Esophagus muscularis mucosa (tissue), 4 donors: ENCODE measurements around the gene TMEM115. TPM values are rescaled to one million over a fixed set of nuclear protein-coding genes. Genes with fewer than 3 reads are reported as not detected.
A peak's percentile ranks its signal among the peaks of the same experiment; 100 is the strongest.

ENCODE experiments used
- DNase-seq: peaks from one replicate; pipeline ENCODE4 v3.0.0-alpha.2; 2017; ENCODE audit errors: extremely low spot score
- H3K27ac ChIP-seq, 4 donors: fragments of 200-600 bp; sonication (generic); replicated peaks in 1 of 4; 1 replicate in 3 of 4; 2 replicates in 1 of 4; pipeline ENCODE4 v1.5.1; 2016 to 2019; ENCODE audit warnings: mild to moderate bottlenecking in 1 of 4
- H3K27me3 ChIP-seq, 4 donors: fragments of 200-600 bp; sonication (generic); one replicate each; pipeline versions ENCODE4 v1.5.1 to v1.6.0; 2016 to 2019
- H3K36me3 ChIP-seq, 4 donors: fragments of 200-600 bp; sonication (generic); one replicate each; pipeline ENCODE4 v1.5.1; 2016 to 2019
- H3K4me1 ChIP-seq, 4 donors: fragments of 200-600 bp; sonication (generic); one replicate each; pipeline ENCODE4 v1.5.1; 2016 to 2019
- H3K4me3 ChIP-seq, 4 donors: fragments of 200-600 bp; sonication (generic); 1 replicate in 2 of 4; 2 replicates in 2 of 4; pipeline ENCODE4 v1.5.1; 2016 to 2019; ENCODE audit warnings: mild to moderate bottlenecking in 4 of 4, moderate library complexity in 1 of 4
- H3K9me3 ChIP-seq, 4 donors: fragments of 200-600 bp; sonication (generic); 1 replicate in 3 of 4; 2 replicates in 1 of 4; pipeline ENCODE4 v1.5.1; 2016 to 2019
- EP300 ChIP-seq: sonication (generic); formaldehyde crosslinking; IDR thresholded peaks from one replicate; pipeline ENCODE4 v1.6.1; 2017; ENCODE audit warnings: antibody characterized with exemption
- POLR2A ChIP-seq: fragments of 450-650 bp; IDR thresholded peaks from one replicate; pipeline ENCODE4 v1.6.1; 2017; ENCODE audit warnings: antibody characterized with exemption, moderate library complexity, mild to moderate bottlenecking, low read depth
- POLR2AphosphoS5 ChIP-seq, 2 donors: sonication (generic); formaldehyde crosslinking; IDR thresholded peaks; one replicate each; pipeline ENCODE4 v1.6.1; 2017; ENCODE audit warnings: antibody characterized with exemption in 2 of 2
- WGBS: methylation state at CpG from one replicate; pipeline ENCODE4 v1.1.5; 2018; 5-methylcytosine and 5-hydroxymethylcytosine counted together
- intact Hi-C: fragments of 100-400 bp; cut with DNase I; formaldehyde crosslinking; loops from one replicate; pipeline ENCODE4 v1.15.1; 2023
- total RNA-seq, 4 donors: library from RNA; depleted of rRNA; stranded (reverse); fragments of >200 nt; gene quantifications; one replicate each; pipeline versions ENCODE4 v1.1.0 to v1.2.1, GENCODE V29; 2016
- TF ChIP-seq, protein P1 (sequence below), 3 experiments: fragments of 200-600 bp in 2 of 3; fragments of 450-650 bp in 1 of 3; sonication (generic) in 2 of 3; IDR thresholded peaks; one replicate each; pipeline ENCODE4 v1.5.1; 2017 to 2019; ENCODE audit warnings: antibody characterized with exemption in 3 of 3, mild to moderate bottlenecking in 2 of 3, moderate library complexity in 1 of 3

The TMEM115 gene
- total RNA-seq, 4 donors from 2014 or later = 37.0 to 85.6 (median 66.3) TPM

DNA sequence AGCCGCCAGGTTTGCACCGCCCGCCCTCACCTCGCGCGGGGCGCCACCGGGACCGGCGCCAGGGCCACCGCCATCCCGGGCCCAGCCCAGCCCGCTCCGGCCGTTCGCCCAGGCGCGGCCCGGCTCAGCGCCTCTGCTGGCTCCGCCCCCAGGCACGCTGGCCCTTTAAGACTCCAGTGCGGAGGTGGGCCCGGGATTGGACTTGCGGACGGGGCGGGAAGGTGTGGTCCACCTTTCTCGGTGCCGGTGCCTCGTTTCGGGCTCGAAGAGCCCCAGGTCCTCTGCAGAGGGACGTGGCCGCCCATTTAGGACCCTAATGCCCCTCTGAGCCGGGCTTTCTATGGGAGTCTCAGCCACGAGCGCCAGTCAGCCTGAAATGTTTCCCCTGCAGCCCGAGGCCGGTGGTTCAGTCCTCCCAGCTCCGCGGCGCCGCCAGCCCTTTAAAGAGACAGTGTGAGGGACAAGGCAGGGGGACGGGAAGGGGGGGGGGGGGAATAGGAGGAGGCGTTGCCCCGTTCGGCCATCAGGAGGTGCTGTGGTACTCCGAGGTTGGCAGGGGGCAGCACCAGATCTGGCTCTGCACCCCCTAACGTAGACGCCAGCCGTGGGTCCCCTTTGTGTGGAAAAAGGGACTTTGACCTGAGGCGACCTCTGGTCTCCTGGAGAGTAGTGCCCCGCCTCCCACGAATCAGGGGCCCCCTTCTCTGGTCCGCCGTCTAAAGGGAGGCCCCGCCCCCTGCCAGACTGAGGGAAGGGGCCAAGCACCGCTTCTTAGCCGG, 37.8 kb downstream of the TMEM115 start:
- H3K27ac ChIP-seq = peak overlapping the region; percentile 93 to 95 (median 93)
- H3K4me3 ChIP-seq = peak overlapping the region; percentile 72 to 88 (median 84)
- H3K36me3 ChIP-seq = peaks cover 10 to 59% (median 52%) of the 10 kb centered on the region in 4 donors
- WGBS = 10% methylated on average over 7 of the region's 59 CpGs
- peak; percentile 97 for DNase-seq
- TF ChIP-seq, protein P1, sequence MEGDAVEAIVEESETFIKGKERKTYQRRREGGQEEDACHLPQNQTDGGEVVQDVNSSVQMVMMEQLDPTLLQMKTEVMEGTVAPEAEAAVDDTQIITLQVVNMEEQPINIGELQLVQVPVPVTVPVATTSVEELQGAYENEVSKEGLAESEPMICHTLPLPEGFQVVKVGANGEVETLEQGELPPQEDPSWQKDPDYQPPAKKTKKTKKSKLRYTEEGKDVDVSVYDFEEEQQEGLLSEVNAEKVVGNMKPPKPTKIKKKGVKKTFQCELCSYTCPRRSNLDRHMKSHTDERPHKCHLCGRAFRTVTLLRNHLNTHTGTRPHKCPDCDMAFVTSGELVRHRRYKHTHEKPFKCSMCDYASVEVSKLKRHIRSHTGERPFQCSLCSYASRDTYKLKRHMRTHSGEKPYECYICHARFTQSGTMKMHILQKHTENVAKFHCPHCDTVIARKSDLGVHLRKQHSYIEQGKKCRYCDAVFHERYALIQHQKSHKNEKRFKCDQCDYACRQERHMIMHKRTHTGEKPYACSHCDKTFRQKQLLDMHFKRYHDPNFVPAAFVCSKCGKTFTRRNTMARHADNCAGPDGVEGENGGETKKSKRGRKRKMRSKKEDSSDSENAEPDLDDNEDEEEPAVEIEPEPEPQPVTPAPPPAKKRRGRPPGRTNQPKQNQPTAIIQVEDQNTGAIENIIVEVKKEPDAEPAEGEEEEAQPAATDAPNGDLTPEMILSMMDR (IDR thresholded peaks at IDR 0.05) = peak; percentile 40 to 64 (median 48)
- TF ChIP-seq POLR2A (no peak), EP300 (no peak), POLR2AphosphoS5 (IDR thresholded peaks at IDR 0.05) (peak in 1 of 2 donors; percentile 58)
- H3K9me3 ChIP-seq = no peaks in the 10 kb centered on the region
- peaks cover 56 to 91% (median 84%) of the 10 kb centered on the region in 4 donors for H3K4me1 ChIP-seq
- no peaks in the 10 kb centered on the region for H3K27me3 ChIP-seq
- intact Hi-C loops = no loop called here

DNA sequence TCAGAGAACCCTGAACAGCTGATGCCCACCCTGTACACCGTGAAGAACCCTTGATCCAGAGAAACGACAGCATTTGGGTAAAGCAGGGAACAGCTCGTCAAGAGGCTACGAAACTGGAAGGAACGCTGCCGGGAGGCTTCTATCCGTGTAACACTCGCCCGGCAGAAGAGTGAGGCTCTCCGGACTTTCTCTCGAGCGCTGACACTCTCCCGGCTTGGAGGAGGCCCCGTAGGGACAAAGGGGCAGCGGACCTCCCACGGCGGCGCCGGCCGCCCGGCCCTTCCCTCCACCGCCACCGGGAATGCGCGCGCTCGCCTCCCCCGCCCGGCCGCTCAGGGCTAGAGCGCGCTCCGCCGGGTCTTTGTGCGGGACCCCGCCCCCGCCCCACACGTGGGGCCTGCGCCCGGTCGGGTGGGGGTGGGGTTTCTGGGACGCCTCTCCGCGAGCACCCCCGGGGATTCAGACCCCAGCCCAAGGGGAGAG, 38.4 kb downstream of the TMEM115 start:
- Histone ChIP-seq H3K27ac (peak overlapping the region; percentile 93 to 95 (median 93)), H3K4me3 (peak overlapping the region; percentile 72 to 88 (median 84)), H3K27me3 (no peaks in the 10 kb centered on the region), H3K4me1 (peaks cover 56 to 90% (median 83%) of the 10 kb centered on the region in 4 donors), H3K9me3 (no peaks in the 10 kb centered on the region), H3K36me3 (peaks cover 4 to 61% (median 52%) of the 10 kb centered on the region in 4 donors)
- TF ChIP-seq POLR2AphosphoS5 (IDR thresholded peaks at IDR 0.05) (peak in 1 of 2 donors; percentile 47), POLR2A (no peak)
- TF ChIP-seq, protein P1 (IDR thresholded peaks at IDR 0.05) = no peak
- intact Hi-C loops = no loop called here
- DNase-seq = no peak
- WGBS = 0% methylated on average over 17 of the region's 45 CpGs

DNA sequence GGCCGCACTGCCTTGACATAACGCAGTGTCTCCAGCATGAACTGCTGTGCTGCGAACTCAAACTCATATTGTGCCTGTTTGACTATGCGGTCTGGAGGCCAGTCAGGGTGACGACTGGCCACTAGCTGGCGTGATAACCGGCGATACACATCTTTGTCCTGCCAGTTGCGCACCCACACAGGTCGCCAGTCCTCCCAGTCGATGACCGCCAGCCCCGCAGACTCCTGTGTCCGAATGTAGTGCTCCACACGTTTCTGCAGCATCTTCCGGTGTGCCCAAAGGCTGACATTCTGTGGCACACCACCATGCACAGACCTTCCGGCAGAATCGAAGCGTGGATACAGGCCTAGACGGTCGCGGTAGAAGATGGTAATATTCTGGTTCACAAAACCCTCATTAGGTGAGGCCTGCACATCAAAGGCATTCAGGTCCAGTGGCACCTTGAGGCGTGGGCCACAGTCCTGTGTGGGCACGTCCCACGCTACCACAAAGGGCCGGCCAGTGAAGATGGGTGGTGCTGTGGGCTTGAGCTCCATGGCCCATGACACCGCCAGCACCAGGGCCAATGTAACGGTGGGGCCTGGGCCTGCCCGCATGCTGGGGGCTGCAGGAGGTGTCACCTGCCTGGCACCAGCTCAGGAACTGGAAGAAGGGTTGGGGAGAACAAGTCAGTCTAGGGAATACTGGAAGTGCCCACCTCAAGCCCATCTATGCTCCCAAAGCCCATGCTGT, 39.3 kb downstream of the TMEM115 start:
- intact Hi-C loops = no loop called here

DNA sequence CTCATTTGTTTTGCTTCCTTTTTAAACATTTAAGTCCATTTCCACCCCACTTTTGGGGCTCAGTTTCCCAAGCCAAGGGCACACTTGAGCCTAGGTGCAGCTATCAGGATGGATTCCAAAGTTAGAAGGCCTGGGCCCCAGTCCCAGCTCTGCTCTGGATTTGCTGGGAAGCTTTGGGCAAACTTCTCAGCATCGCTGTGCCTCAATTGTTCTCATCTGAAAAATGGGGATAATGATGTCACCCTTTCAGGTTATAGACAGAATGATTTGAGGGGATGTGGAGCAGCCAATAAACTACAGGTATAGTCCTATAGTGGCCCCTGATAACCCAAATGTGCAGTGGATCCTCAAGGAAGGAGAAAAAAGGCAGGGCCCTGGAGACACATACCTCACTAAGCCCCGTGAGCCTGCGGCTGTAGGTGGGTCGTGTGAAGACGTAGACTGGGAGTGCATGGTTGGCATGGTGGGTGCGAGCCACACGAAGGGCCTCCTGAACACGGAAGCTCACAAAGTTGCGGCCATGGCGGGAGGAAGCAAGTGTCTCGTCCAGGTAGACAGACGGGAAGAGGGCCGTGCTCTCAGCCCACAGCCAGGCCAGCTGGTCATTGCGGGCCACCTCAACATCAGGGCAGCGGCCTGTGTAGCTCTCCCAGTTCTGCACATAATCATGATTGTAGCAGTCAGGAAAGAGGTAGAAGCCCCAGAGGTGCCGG, 40.0 kb downstream of the TMEM115 start:
- peaks cover 49 to 82% (median 70%) of the 10 kb centered on the region in 4 donors for H3K4me1 ChIP-seq
- H3K27ac ChIP-seq = peak overlapping the region in 3 of 4 donors; percentile 16 to 48 (median 22)
- TF ChIP-seq POLR2A (no peak), POLR2AphosphoS5 (IDR thresholded peaks at IDR 0.05) (no peak), EP300 (no peak)
- TF ChIP-seq, protein P1 (IDR thresholded peaks at IDR 0.05) = no peak
- no peak for DNase-seq
- H3K27me3 ChIP-seq = no peaks in the 10 kb centered on the region
- peaks cover 0 to 64% (median 50%) of the 10 kb centered on the region in 4 donors for H3K36me3 ChIP-seq
- WGBS = 87% methylated on average over 14 of the region's 16 CpGs
- H3K4me3 ChIP-seq = peak overlapping the region; percentile 72 to 88 (median 84)
- intact Hi-C loops = no loop called here
- H3K9me3 ChIP-seq = no peaks in the 10 kb centered on the region

More for the DNA sequence above, 39.3 kb downstream of the TMEM115 start:
- DNase-seq = no peak
- WGBS = 79% methylated on average over 12 of the region's 29 CpGs
- H3K4me1 ChIP-seq = peaks cover 56 to 81% (median 76%) of the 10 kb centered on the region in 4 donors
- peaks cover 0 to 61% (median 49%) of the 10 kb centered on the region in 4 donors for H3K36me3 ChIP-seq
- TF ChIP-seq EP300 (no peak), POLR2AphosphoS5 (IDR thresholded peaks at IDR 0.05) (no peak), POLR2A (no peak)
- TF ChIP-seq, protein P1 (IDR thresholded peaks at IDR 0.05) = no peak
- H3K27ac ChIP-seq = peak overlapping the region; percentile 93 to 95 (median 93)
- H3K27me3 ChIP-seq = no peaks in the 10 kb centered on the region
- peak overlapping the region; percentile 72 to 88 (median 84) for H3K4me3 ChIP-seq
- no peaks in the 10 kb centered on the region for H3K9me3 ChIP-seq
